Inflammatory macrophage treated with lipopolysaccharide for 1 hour (primary cell): ENCODE data around the gene DNAL1.
A peak's percentile ranks its signal among the peaks of the same experiment; 100 is the strongest.

Experiments used
- DNase-seq, 2 donors: peaks; one replicate each; pipeline ENCODE4 v3.0.0-alpha.2; 2020 to 2022

Gene DNAL1

DNA sequence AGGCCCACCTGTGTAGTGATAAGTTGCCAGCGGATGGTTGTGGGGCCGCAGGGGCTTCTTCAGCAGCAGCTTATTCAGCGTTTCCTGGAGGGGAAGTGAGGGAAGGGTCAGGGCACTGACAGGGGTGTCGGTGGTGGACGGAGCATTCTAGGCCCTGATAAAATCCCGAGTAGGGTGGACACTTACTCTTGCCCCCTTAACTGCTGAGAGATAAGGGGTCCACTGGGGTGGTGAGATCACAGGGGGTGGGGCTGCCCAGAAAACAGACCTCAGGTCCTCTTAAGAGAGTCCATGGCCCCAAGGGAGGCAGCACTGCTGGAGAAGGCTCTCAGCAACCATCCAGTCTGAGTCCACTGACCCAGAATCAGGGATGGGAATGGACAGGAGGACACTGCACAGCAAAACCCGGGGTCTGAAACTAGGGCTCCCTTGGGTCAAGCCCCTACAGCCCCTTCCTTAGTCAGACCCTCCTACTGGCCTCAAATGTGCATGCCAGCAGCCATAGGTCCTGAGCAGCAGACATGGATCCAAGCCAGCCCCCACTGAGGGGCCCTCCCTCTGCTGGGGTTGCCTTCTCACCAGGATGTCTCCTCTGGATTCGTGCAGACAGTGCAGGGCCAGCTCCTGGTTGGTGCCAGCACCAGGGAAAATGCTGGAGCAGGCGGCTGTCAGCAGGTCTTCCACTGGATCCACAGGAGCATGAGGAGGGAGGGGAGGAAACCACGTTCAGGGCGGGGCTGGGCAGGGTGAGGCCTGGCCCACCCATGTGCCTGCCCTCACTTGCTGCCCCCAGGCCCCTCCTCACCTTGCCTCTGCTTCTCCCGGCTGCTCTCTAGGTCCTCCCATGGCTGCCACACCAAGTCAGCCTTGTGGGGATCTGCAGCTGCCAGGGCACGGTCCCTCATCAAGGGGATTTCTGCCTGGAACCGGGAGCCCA is 81.5 kb downstream of the DNAL1 start:
- no peak for DNase-seq

DNA sequence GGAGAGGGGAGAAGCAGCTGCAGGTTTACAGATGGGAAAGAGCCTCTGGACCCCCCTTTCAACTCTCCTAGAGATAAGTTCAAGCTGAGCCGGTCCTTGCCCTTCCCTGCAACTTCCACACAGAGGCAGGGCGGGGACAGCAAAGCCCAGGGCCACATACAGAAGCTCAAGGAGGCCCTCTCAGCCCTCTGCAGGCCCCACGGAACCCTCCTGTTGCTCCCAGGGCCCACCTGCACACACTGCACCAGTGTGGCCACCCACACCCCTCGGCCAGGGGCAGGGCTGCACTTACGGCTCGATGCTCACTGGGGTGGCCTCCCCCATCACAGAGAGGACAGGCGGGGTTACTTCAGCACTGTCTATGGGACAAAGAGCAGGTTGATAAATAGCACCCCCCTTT is 82.4 kb downstream of the DNAL1 start:
- no peak for DNase-seq

DNA sequence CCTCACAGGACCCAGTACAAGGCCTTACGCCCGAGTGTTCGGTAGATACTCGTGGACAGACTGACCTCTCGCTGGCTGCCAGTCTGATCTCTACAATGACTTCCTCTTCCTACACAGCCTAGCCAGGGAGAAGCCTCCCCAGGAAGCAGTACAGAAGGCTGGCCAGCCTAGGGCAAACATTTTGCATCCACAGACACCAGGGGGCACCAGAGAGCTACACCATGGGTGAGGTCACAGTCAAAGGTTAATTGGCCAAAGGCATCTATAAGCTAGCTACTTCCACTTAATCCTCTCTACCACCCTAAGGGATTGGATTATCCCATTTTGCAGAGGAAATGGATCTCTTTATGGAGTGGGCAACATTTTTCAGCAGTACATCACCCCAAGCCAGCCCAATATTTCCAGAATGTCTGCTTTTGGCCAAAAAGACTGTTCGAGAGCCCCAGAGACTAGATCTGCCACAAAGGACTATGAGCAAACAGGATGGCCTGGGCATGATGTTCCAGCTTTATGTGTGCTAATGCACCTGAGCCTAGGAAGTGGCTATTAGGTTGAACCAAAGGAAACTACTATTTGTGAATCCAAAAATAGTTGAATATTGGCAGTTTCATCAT is 84.0 kb downstream of the DNAL1 start:
- peak; percentile 91 to 99 for DNase-seq

DNA sequence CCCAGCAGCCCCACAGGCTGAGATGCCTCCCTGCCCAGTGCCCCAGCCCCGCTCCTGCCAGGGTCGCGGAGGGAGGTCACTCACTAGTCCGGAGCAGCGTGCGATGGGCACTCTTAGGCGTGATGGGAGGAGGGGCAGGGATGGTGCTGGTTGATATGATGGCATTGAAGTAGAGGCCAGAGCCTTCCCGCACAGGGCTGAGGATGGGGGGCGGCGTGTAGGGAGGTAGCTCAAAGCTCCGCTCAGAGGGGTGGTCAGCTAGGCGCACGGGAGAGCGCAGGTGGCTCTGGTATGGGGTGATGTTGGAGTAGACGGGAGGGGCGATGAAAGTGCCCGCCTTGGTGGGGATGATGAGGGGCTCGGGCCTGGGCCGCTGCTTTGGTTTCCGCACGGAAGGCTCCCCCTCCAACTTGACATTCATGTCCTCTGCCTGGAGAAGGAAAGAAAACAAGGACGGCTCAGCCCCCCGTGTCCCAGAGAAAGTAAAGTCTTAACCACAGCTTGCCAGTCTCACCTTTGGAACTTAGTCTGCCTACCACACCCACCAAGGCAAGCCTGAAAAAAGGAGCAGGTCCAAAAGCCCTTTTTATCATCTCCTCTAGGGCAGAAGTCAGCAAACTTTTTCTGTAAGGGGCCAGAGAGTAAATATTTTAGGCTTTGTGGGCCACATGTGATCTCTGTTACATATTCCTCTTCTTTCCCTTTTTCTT is 84.9 kb downstream of the DNAL1 start:
- no peak for DNase-seq

DNA sequence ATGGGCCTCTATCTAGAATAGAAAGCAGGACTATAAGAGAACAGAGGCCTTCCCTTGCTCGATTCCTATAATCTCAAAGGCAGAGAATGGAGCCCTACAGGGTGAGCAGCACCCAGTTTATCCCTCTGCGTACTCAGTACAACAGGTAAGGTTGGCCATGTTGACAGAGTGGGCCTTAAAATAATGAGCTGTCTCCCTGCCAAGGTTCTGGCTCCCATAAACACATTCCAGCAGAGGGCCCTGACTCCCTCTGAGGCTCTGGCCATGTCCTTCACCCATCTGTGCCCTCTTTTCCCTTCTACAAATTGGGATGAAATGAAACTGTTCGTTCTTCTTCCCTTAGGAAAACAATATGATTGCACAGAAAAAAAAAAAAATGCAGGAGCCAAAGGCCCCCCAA is 86.3 kb downstream of the DNAL1 start:
- no peak for DNase-seq

DNA sequence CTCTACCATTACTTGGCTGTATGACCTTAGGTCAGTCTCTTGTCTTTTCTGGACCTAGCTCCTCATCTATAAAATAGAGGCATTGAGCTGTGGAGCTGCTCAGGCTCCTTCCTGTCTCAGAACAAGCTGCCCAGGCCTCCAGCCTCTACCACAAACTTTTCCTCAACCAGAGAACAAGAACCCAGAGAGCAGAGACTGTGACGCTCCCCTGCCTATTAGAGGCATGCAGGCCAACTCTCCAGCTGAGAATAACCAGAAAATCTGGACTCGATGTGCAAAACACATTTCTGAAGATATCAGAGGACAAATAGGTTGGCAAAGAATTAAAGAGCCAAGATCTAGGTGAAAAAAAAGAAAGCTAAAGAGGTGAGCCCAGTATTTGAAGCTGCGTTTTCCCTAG is 87.2 kb downstream of the DNAL1 start:
- DNase-seq: no peak

DNA sequence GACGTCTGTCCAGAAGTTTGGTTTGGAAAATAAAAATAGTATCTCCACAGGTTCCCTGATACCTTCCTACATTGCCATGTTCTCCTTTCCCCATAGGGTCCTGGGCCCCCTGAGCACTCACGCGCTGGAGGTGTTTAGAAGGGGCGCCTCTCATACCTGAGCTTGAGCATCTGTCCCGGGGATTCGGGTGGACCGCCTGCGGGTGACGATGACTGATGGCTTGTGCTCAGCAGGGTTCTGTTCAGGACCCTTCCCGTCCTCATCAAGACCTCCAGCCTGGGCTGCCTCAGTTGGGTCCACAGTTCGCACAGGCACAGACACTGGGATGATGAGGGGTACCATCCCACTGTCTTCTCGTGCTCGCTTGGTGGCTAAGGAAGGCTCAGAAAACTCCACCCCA is 92.1 kb downstream of the DNAL1 start:
- DNase-seq: no peak

DNA sequence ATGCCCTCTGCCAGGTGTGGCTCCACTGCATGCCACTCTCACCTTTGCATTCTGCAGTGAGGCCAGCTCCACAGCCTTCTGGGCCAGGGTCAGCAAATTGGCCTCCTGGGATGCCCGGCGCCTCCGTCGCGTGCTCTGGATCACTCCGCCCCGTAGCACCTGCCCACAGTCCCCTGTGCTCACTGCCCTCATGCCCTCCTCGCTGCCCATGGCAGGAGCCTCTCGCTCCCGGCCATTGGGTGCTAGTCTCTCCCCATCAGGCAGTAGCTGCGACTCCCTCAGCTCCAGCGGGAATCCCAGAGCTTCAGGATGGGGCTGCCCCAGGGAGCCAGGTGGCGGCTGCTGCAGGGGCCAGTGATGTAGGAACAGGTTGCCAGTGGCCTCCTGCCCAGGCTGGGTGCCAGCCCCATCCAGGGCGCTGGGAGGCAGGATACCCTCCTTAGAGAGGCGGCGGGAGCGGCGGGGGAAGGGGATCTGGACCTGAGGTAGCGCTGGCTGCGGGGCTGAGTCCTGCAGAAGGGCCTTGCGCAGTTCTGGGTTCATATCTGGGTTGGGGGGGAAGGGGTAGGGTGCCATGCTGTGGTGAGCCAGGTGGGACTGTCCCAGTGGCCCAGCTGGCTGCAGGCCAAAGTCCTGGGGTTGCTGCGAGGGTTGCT is 93.9 kb downstream of the DNAL1 start:
- no peak for DNase-seq

DNA sequence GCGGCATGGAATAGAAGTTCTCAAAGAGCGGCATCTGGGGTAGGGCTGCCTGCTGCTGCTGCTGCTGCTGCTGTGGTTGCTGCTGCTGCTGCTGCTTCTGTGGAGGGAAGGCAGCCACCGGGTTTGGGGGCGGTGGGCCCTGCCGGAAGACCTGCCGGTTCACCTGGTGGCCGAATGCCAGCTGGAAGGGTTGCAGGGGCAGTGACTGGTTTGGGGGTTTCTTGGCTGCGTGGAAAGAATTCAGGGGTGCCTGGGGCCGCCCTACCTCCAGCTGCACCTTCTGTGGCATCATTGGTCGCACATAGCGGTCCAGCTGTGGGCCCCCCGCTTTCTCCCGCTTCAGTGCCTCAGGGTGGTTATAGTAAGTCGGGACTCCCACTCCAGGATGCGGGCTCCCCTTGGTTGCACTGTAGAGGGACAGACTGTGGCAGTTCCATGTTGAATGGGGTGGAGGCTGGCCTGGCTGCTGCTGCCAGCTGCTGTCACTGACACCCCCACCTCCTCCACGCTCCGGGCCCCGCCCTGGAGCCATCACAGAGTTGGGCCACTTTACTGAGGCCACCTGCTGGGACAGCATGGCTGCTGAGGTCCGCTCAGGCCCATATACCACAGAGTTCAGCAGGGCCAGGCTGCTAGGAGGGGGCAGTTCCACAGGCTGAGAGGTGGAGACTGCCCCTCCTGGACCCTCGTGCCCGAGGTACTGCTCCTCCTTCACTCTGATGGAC is 94.5 kb downstream of the DNAL1 start:
- DNase-seq: no peak

DNA sequence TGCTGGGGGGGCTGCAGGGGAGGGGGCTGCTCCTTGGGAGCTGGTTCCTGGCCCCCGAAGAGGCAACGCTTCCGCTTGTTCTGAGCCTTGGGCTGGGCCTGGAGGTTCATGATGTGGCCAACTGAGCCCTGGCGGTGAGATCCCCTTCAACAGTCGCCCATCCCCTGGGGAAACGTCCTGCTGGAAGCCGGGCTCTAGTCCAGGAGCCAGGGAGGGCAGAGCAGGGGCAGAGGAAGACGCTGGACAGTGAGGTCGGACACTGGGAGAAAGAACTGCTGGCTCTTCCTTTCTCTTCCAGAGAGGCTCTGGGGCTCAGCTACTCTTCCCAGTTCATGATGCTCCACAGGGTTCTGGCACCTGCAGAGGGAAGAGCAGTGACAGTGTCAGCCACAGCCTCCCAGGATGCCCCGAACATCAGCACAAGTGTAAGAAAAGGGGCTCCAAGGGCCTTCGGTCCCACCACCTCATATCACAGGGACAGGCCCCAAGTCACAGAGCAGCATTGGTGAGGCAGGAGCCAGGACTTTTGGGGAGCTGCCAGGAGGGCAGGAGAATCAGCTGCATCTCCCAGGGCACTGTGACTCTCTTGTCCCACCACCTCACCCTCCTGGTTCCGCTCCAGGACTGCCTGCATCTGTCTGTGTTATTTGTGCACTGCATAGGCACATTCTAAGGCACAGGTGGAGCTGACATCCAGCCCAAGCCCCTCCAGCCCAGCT is 95.3 kb downstream of the DNAL1 start:
- DNase-seq: no peak

DNA sequence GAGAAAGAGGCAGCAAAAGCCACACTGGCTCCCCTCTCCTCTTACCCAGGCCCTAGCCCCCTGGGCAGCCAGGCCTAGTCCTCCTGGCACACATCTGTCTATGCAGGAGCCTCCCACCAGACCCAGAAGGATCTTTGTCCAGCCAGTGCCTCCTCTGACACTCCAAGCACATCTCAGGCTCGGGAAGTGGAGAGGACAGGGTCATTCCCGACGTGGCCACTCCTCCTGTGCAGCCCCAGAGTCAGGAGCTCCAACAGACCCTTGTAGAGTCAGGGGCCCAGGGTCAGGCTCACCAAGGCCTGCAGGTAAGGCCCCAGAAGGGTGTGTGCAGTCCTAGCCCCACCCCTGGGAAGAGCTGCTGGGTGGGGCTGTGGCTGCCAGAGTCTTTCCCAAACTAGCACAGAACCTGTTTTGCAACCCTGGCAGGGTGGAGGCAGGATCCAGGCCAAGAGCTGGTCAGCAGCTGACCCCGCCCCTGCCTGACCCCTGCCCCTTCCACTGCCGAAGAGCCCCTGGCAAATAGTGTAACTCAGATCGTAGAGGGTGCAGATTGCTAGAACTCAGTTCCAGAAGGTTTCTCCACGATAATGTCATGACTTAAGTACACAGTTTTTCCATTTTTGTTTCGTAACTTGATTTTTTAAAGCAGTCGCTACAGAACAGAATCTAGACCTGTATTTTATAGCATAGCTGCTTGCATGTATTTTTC is 96.0 kb downstream of the DNAL1 start:
- DNase-seq: peak in 1 of 2 donors; percentile 13

DNA sequence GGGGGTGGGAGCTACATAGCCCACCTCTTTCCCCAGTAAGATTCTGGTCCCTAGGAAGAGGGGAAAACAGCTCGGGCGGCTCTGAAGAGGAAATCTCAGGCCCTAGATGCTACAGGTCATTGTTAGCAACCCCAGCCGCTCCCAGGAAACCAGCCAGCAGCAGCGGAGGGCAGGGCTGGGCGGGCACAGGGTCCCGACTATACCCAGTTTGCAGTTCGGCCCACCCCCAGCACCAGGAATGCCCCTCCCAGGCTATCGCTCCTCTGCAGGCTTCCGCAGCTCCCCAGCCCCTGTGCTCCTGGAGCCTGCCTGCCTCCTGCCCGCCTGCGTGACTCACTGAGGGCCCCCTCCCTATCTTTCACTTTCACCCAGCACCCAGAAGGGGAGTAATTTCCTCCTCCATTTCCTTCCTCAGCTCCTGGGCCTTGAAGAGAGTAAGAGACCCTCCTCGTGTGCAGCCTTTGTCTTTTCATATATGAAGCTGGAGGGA is 96.6 kb downstream of the DNAL1 start:
- DNase-seq: peak in 1 of 2 donors; percentile 49

DNA sequence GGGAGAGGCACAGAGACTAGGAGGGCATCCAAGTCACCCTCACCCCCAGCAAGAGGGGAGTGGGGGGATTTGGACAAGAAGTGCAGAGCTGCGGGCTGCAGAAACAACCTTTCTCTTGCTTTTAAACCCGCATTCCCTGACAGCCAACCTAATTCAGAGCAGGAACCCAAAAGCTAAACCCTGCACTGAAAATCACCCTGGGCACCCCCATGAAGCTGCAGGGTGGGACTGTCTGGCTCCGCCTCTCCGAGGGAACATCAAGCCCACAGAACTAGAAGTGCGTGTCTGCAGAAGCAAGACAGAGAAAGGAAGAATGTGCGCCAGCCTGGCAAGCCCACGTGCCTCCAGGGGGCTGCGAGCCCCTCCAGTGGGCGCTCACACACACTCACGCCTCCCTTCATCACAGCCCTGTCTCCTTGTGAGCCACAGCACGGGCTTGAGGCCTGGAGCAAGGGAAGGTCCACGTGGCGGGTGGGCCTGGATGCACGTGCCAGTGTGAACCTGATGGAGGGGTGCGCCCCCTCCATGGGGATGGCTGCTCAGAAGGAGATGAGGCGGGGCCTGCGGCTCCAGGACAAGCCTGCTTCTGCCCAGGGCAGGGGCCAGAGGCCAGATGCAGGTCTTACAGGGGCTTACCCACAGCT is 97.2 kb downstream of the DNAL1 start:
- DNase-seq: no peak

DNA sequence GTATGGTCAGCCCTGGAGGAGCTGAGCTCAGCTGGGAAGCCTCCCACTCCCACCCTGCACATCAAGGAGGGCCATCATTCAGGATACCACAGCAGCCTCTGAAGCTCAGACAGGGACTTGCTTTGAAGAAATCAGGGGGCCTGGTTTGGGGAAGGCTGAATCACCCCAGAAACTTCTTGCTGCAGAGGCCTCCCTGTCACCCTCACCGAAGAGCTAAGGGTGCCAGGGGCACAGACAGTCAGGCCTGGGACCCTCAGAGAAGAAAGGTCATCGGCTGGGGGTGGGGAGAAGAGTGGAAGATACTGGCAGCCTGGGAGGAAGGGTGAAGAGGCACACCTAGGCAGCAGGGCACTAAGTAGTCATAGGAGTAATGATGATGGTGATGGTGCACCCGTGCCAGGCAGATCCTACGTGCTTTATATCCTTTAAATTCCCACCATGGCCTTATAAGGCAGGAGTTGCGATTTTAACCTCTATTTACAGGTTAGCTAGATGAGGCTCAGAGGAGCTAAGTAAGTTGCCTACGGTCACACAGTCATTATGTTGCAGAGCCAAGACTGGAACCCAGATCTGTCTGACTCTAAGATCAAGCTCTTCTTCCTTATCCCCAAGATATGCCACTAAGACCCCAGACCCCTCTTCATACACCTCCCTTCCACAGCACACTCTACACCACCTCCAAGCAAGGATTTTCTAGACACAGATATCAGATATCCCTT is 97.9 kb downstream of the DNAL1 start:
- no peak for DNase-seq

DNA sequence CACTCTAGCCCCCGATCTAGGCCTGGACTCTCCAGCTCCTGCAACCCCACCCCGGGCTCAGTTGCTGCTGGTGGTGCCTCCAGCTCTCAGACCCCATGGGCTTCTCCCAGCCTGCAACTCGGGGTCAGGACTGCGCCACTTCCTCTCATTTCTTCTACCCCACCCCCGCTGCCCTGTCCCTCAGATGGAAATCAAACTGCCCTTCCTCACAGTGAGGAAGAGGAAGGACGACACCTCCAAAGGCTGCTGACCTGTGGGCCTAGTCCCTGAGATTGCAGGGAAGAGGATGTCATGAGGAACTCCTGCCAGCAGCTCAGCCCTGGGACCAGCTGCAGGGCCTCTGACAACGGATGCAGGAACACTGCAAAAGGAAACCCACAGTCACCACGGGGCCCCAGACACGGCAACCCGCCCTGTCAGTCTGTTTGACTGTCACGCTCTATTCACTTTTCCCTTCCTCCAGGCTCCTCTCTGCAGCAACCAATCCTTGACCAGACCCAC is 98.7 kb downstream of the DNAL1 start:
- DNase-seq: peak; percentile 33 to 50

DNA sequence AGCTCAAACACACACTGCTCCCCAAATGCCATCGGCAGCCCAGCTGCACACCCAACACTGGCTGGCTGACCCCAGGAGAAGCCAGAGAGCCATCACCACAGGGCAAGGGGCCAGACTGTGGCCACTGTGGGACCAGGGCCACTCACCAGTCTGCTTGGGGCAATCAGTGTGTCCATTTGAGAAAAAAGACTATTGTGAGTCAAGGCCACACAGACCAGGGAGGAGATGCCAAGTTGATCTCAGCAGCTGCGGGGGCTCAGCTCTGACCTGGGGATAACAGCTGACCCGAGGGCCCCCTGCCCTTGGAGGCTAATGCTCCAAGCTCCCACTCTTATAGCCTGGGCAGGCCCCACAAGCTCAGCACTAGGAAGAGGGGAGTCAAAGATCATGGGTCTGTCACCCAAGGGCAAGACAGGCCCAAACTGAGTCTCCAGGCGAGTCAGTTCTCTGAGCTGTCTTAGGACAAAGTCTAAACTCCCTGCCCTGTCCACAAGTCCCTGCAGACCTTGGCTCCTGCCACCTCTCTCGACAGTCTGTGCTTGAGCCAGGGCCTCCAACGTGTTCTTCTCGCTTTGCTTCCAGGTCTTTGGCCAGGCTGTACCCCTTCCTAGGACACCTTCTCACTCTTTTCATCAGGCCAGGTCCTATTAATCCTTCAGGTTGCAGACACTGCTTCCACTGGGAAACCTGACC is 99.5 kb downstream of the DNAL1 start:
- no peak for DNase-seq

DNA sequence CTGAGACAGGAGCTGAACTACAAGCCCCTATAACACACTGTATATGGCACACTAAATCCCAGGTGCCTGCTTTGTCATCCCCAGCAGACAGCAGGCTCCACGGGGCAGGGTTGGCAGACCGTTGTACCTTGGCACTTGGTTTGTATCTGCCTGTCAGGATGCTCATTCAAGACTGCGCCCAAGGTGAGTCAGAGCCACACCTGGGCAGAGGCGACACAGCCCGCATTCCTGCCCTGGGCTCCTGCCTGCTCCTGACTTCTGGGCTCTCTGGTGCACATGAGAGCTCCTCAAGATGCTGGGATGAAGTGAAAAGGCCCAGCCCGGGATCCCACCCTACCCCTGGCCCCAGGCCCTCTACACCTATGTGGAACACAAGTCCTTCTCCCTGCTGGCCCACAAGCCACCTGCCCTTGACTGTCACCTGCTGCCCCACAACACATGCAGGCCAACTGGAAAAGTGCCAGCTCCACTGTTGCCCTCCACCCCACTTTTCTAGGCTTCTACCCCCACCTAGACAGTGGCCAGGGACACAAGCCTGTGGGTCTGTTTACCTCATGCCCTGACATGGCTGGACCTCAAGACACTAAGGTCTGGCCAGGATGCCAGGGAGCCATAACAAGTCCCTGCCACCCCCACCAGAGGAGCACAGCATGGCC is 100.2 kb downstream of the DNAL1 start:
- no peak for DNase-seq
